HepG2 (cell line): Measurements from ENCODE around the gene TBC1D24. TPM values are rescaled to one million over a fixed set of nuclear protein-coding genes. Genes with fewer than 3 reads are reported as not detected.
A peak's percentile ranks its signal among the peaks of the same experiment; 100 is the strongest.

Experiments
- ERF ChIP-seq: IDR thresholded peaks from 2 replicates; pipeline ENCODE4 v1.6.1; 2018; ENCODE audit warnings: missing biosample characterization, missing genetic modification reagents
- HNRNPLL ChIP-seq: fragments of 200-400 bp; formaldehyde crosslinking; IDR thresholded peaks from 2 replicates; pipeline ENCODE4 v1.6.1; 2017; ENCODE audit warnings: mild to moderate bottlenecking, low read depth, low read length; ENCODE audit not compliant: poor library complexity, severe bottlenecking
- MAX ChIP-seq: IDR thresholded peaks from 2 replicates; pipeline ENCODE4 v1.6.1; 2012; ENCODE audit warnings: inconsistent platforms
- MXI1 ChIP-seq: IDR thresholded peaks from 3 replicates; pipeline ENCODE4 v1.6.1; 2012; ENCODE audit warnings: low read depth, low read length, inconsistent platforms, borderline replicate concordance
- NR3C1 ChIP-seq: sonication (generic); formaldehyde crosslinking; IDR thresholded peaks from 2 replicates; pipeline ENCODE4 v1.4.0; 2020; ENCODE audit warnings: missing genetic modification reagents
- POLR2AphosphoS2 ChIP-seq: IDR thresholded peaks from 2 replicates; pipeline ENCODE4 v1.6.1; 2011; ENCODE audit warnings: low read depth, low read length, improper control_type of control experiment
- RFX5 ChIP-seq: IDR thresholded peaks from 2 replicates; pipeline ENCODE4 v1.6.1; 2011; ENCODE audit warnings: low read depth, low read length, improper control_type of control experiment
- TARDBP ChIP-seq: sonication (generic); formaldehyde crosslinking; IDR thresholded peaks from 2 replicates; pipeline ENCODE4 v1.8.0; 2022; ENCODE audit warnings: mild to moderate bottlenecking, missing genetic modification reagents
- TFE3 ChIP-seq: IDR thresholded peaks from 2 replicates; pipeline ENCODE4 v1.6.1; 2016
- TGIF2 ChIP-seq: IDR thresholded peaks from 2 replicates; pipeline ENCODE4 v1.6.1; 2016; ENCODE audit warnings: control low read depth, missing compliant biosample characterization
- U2AF2 ChIP-seq: fragments of 200-400 bp; formaldehyde crosslinking; IDR thresholded peaks from 2 replicates; pipeline ENCODE4 v1.6.1; 2017; ENCODE audit warnings: low read depth, mild to moderate bottlenecking, low read length
- ZBTB25 ChIP-seq: IDR thresholded peaks from 2 replicates; pipeline ENCODE4 v1.6.1; 2018; ENCODE audit warnings: missing genetic modification reagents
- ZBTB38 ChIP-seq: sonication (generic); formaldehyde crosslinking; IDR thresholded peaks from 2 replicates; pipeline ENCODE4 v1.5.1; 2020; ENCODE audit warnings: mild to moderate bottlenecking, missing genetic modification reagents
- ZNF317 ChIP-seq: sonication (generic); formaldehyde crosslinking; IDR thresholded peaks from 2 replicates; pipeline ENCODE4 v1.5.0; 2020; ENCODE audit warnings: mild to moderate bottlenecking, missing genetic modification reagents
- ZNF337 ChIP-seq: sonication (generic); formaldehyde crosslinking; IDR thresholded peaks from 2 replicates; pipeline ENCODE4 v1.5.1; 2020; ENCODE audit warnings: missing genetic modification reagents, low read depth, mild to moderate bottlenecking, borderline replicate concordance
- ZNF431 ChIP-seq: sonication (generic); formaldehyde crosslinking; IDR thresholded peaks from 2 replicates; pipeline ENCODE4 v1.9.0; 2022; ENCODE audit warnings: missing genetic modification reagents, low read depth, mild to moderate bottlenecking, borderline replicate concordance
- ZNF547 ChIP-seq: sonication (generic); formaldehyde crosslinking; IDR thresholded peaks from 2 replicates; pipeline ENCODE4 v1.5.1; 2020; ENCODE audit warnings: mild to moderate bottlenecking, missing genetic modification reagents
- ZNF605 ChIP-seq: sonication (generic); formaldehyde crosslinking; IDR thresholded peaks from 2 replicates; pipeline ENCODE4 v1.8.0; 2022; ENCODE audit warnings: mild to moderate bottlenecking, missing genetic modification reagents
- polyA plus RNA-seq, 8 experiments: library from polyadenylated mRNA; depleted of rRNA in 3 of 8; stranded (reverse) in 7 of 8; unstranded in 1 of 8; fragments of >200 nt; fragmentation: Illumina TruSeq in 4 of 8; extraction: Trizol in 4 of 8; gene quantifications; 2 replicates each; pipeline versions ENCODE4 v1.2.1 to v1.2.3, GENCODE V29; 2011 to 2016; ENCODE audit warnings: low read depth in 4 of 8, missing spikeins in 1 of 8, mixed read lengths in 1 of 8; ENCODE audit not compliant: insufficient read depth in 1 of 8
- total RNA-seq, 5 experiments: library from RNA; depleted of rRNA; stranded (reverse); fragments of >200 nt; fragmentation: Illumina TruSeq; extraction: Trizol; gene quantifications; 2 replicates each; pipeline ENCODE4 v1.2.3, GENCODE V29; 2016; ENCODE audit warnings: low read depth in 1 of 5

The TBC1D24 gene
- total and polyA plus RNA-seq, 2 of the 13 experiments (the other 11 are each of a cell fraction or from before 2014, with no cell fraction given), result 7.7 to 13.7 TPM

GRCh38 chr16:2459647-2460390, 15.1 kb upstream of the TBC1D24 start, which contains the start of gene TEDC2 (continued):
- TF ChIP-seq ZNF317 (CRISPR knock-in tag) (no peak), ZBTB38 (CRISPR knock-in tag) (peak; percentile 16; the same call in 1 of the 2 replicates), NR3C1 (CRISPR knock-in tag) (no peak), ZNF547 (CRISPR knock-in tag) (peak; percentile 23; the same call in 1 of the 2 replicates), RFX5 (no peak), MXI1 (peak; percentile 98), TGIF2 (CRISPR knock-in tag) (peak; percentile 88), ZNF605 (0 out of 2 replicates have a peak, but pooled peaks have one; percentile 16), U2AF2 (0 out of 2 replicates have a peak, but pooled peaks have one; percentile 8), ZNF431 (CRISPR knock-in tag) (peak; percentile 61; the same call in 1 of the 2 replicates), HNRNPLL (peak; percentile 64), ZBTB25 (CRISPR knock-in tag) (no peak), ZNF337 (CRISPR knock-in tag) (no peak), MAX (peak; percentile 94), POLR2AphosphoS2 (no peak), ERF (0 out of 2 replicates have a peak, but pooled peaks have one; percentile 28), TFE3 (no peak), TARDBP (peak; percentile 43; the same call in 1 of the 2 replicates)
- TF ChIP-seq, all 625 proteins: peak for 122
